Forelimb muscle (tissue), 1 donor: ENCODE data around the gene CTDSPL. TPM values are rescaled to one million over a fixed set of nuclear protein-coding genes. Genes with fewer than 3 reads are reported as not detected.

Experiments
- polyA plus RNA-seq: library from polyadenylated mRNA; unstranded; fragments of 120-200 nt; gene quantifications from one replicate; pipeline ENCODE4 v1.2.1, GENCODE V29; 2013; ENCODE audit not compliant: insufficient read length

CTDSPL gene
- polyA plus RNA-seq, 1 donor: 36.3 TPM

Other genes with a start within 250 kb of the CTDSPL start
- 5.8 TPM for gene VILL, start 128.9 kb downstream of the CTDSPL start, polyA plus RNA-seq
- gene PLCD1, start 167.8 kb downstream of the CTDSPL start, polyA plus RNA-seq: 10.8 TPM
- 0.59 TPM for gene DLEC1, start 177.3 kb downstream of the CTDSPL start, polyA plus RNA-seq